ENCODE data around the gene MAPK8IP3.

MAPK8IP3 gene

DNA sequence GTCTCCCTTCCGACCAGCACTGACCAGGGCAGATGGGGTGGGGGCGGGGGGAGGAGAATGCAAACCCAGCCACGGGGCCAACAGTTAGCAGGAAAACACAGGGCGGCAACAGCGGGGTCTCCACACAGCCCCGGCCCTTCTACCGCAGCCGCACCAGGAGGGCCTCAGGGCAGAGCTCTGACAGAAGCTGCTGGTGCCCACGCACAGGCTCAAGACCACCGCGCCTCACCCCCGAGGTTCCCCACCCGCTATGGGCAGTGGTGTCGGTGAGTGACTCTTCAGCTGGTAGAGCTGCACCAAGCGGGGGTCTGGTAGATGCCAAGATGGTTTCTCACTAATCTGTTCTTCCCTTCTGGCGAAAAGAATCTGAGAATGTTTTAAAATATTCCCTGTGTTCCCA lies 104.5 kb downstream of the MAPK8IP3 start:
- DNase-seq: no peak
- intact Hi-C loops (cut with DNase I): no loop called here

GRCh38 chr16:1812732-1813163 lies 106.8 kb downstream of the MAPK8IP3 start:
- intact Hi-C loops (cut with DNase I): no loop called here
- peak in 25 of 42 donors; percentile 9 to 58 (median 21) for DNase-seq

DNA sequence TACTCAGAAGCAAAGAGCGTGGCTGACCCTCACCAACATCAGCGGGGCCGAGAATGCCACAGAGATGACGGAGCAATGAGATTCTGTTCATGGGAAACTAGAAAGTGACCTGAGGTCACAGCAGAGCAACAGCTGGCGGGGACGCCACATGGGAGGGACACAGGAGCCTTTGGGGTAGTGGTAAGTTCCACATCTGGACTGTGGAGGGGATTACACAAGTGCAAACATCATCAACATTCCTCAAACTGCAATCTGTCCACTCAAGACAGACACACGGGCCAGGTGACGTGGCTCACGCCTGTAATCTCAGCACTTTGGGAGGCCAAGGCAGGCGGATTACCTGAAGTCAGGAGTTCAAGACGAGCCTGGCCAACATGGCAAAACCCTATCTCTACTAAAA lies 109.5 kb downstream of the MAPK8IP3 start:
- DNase-seq: no peak
- intact Hi-C loops (cut with DNase I): no loop called here

GRCh38 chr16:1816396-1817275 lies 110.6 kb downstream of the MAPK8IP3 start:
- intact Hi-C loops (cut with DNase I): no loop called here
- DNase-seq: no peak

- intact Hi-C loops (cut with DNase I): no loop called here
- no peak for DNase-seq
These were observed 111.2 kb downstream of the MAPK8IP3 start for GRCh38 chr16:1817276-1817589.

DNA sequence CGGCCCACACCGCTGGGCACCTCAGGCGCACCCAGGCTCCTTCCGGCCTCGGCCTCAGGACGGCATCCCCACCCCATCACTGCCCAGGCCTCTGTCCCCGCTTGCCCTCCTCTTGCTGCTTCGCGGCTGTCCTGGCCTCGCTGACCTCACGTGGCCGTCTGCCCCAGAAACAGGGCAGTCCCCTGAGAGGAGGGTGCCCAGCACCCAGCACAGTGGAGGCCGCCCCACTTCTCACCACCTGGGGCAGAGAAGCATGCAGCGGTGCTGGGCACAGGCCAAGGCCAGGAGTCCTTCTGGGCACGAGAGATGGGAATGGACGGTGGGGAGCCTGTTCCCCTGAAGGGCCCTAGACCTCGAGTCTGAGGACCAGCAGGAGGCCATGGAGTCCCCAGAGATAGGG lies 111.7 kb downstream of the MAPK8IP3 start:
- intact Hi-C loops (cut with DNase I): no loop called here
- no peak for DNase-seq

DNA sequence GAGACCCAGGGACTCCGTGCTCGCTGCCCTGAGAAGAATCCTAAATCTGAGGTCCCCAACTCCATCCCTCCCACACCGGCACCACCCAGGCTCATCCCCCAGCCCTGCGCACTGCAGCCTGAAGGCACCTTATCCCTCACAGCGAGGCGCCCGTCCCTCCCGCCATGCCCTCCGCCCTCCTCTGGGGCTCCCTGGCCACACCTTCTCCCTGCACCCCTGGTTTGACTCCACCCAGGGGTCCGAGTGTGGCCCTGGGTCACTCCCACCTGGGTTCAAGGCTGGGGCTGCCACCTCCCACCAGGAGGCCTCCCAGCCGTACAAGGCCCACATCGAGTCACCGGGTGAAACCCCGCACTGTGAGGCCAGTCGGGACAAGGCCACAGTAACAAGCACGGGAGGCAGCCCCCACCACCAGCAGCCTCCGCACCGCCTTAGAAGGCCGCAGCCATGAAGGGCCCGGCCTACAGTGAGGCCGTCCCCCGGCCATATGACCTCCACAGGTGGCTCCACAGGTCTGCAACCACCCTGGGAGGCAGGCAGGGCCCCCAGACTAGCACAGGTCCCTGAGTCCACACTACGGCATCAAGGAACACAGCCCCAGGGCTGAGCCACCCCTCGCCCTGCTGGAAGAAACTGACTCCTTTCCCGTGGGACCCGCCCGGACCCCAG lies 112.3 kb downstream of the MAPK8IP3 start:
- DNase-seq: no peak

DNA sequence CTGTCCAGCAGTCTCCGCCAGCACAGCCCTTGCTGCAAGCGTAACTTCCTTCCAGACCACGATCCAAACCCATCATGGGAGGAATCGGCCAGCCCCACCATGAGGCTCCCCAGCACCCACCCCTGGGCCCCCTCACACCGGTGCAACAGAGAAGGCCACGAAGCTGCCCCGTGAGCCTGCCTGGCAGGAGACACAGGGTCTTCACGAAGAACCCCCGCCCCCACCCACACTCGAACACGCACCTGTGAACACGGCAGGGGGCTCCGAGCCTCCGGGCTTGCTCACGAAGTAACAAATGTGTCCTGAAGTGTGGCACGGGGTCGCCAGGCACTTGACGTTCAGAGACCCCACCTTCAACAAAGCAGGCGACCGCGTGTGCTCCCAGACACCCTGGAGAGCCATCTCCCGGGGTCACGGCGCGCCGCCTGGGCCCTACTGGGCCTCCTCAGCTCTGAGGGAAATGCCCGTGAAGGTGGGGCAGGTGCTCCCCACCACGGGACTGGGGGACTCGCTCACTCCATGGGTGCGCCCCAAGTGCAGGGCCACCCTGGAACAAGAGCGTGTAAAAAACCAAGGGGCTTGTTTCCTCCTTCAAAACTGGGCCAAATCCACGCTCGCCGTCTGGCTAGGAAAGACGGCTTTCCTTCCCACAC lies 113.0 kb downstream of the MAPK8IP3 start:
- intact Hi-C loops (cut with DNase I): no loop called here
- peak in 1 of 42 donors; percentile 10 for DNase-seq

More for the DNA sequence above, 112.3 kb downstream of the MAPK8IP3 start:
- intact Hi-C loops (cut with DNase I): no loop called here

- peak in 2 of 42 donors; percentile 6 to 19 for DNase-seq
- intact Hi-C loops (cut with DNase I): no loop called here
These were observed 113.6 kb downstream of the MAPK8IP3 start for GRCh38 chr16:1819611-1820010.

Measured in head of caudate nucleus (tissue), 42 donors.